ENCODE data around the gene STX18. TPM values are rescaled to one million over a fixed set of nuclear protein-coding genes. Genes with fewer than 3 reads are reported as not detected.

The STX18 gene
- polyA plus RNA-seq, 1 experiment = 27.0 TPM

DNA sequence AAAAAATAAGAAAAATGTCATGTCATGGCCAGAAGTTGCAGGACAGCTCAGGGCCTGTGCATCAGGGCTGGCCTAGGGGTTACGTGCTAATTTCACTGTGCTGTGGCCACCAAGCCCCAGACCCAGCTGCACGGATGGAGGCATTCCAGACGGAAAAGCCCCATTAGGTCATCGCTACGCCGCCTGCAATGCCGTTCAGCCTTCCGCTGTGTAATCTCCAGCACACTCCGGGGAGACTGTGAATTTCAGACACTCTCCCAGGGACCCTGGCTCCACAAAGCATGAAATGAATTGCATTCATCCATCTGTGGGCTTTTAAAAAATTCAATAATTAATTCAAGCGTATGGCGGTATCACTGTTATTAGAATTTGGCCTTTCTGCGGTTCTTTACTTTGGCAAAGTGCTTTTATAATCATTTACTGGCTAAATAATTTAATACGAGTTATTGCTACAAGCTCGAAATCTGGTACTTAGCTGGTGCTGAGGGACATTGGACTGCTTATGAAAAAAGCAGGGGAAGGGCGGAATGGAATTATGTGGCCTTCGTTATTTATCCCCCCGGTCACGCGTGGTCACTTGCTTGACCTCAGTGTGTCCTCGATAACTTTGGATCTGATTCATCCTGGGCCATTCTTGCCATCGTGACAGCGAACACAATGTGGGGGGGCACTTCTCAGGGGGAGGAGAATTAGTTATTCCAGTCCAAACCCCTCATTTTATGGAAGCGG, 164.0 kb downstream of the STX18 start:
- H3K9me3 ChIP-seq (ENCODE audit: control insufficient read depth, insufficient read depth, low read length) = no peaks in the 10 kb centered on the region
- ChIA-PET CTCF (no interaction called here), POLR2A (no interaction called here)
- H3K27me3 ChIP-seq (ENCODE audit: control insufficient read depth, insufficient read depth, low read length) = peaks cover 26% of the 10 kb centered on the region
- TF ChIP-seq, protein P1, sequence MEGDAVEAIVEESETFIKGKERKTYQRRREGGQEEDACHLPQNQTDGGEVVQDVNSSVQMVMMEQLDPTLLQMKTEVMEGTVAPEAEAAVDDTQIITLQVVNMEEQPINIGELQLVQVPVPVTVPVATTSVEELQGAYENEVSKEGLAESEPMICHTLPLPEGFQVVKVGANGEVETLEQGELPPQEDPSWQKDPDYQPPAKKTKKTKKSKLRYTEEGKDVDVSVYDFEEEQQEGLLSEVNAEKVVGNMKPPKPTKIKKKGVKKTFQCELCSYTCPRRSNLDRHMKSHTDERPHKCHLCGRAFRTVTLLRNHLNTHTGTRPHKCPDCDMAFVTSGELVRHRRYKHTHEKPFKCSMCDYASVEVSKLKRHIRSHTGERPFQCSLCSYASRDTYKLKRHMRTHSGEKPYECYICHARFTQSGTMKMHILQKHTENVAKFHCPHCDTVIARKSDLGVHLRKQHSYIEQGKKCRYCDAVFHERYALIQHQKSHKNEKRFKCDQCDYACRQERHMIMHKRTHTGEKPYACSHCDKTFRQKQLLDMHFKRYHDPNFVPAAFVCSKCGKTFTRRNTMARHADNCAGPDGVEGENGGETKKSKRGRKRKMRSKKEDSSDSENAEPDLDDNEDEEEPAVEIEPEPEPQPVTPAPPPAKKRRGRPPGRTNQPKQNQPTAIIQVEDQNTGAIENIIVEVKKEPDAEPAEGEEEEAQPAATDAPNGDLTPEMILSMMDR (IDR thresholded peaks at IDR 0.05; ENCODE audit: low read depth, low read length) = no peak
- DNase-seq (ENCODE audit: low read depth, low spot score) = no peak
- H3K4me3 ChIP-seq (ENCODE audit: low read depth, low read length) = no peak overlapping the region
- no peak overlapping the region for H3K27ac ChIP-seq (ENCODE audit: low read depth, low read length)

DNA sequence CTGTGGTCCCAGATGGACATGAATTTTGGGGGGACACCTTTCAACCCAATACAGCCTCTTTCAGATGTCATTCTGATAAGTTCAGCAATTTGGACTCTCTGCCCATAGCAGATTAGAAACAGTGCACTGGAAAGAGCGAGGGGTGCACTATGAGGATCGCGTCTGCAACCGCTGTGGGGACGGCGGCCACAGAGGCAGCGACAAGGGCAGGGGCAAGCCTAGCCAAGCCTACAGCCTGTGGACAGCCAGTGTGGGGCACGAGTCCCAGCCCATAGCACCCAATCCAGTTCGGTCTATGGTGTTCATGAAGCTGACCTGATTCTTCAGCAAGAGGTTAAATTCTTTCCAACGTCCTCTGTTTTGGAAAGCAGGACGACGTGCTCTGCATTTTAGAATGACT, 164.7 kb downstream of the STX18 start:
- no peak overlapping the region for H3K4me3 ChIP-seq (ENCODE audit: low read depth, low read length)
- no peaks in the 10 kb centered on the region for H3K9me3 ChIP-seq (ENCODE audit: control insufficient read depth, insufficient read depth, low read length)
- CTCF ChIA-PET = no interaction called here
- POLR2A ChIA-PET = no interaction called here
- TF ChIP-seq, protein P1 (IDR thresholded peaks at IDR 0.05; ENCODE audit: low read depth, low read length) = no peak
- no peak for DNase-seq (ENCODE audit: low read depth, low spot score)
- H3K27me3 ChIP-seq (ENCODE audit: control insufficient read depth, insufficient read depth, low read length) = peaks cover 22% of the 10 kb centered on the region
- no peak overlapping the region for H3K27ac ChIP-seq (ENCODE audit: low read depth, low read length)

DNA sequence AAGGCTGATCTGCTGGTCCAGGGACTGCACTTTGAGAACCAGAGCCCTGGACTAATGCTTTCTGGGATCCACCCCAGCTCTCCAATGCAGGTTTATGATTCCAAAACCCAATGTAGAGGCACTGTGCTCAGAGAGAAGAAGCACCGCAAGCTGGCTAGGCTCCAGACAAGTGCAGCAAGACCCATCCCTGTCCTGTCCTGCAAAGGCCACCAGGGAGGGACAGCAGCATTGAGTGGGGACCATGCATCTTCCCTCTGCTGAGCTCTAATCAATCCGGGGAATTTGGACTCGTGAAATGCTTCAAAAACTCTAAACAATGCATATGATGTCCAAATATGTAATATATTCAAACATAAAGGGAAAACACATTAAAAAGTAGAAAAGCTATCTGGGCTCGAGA, 165.8 kb downstream of the STX18 start:
- Histone ChIP-seq H3K27ac (ENCODE audit: low read depth, low read length) (no peak overlapping the region), H3K27me3 (ENCODE audit: control insufficient read depth, insufficient read depth, low read length) (peaks cover 28% of the 10 kb centered on the region), H3K9me3 (ENCODE audit: control insufficient read depth, insufficient read depth, low read length) (no peaks in the 10 kb centered on the region), H3K4me3 (ENCODE audit: low read depth, low read length) (no peak overlapping the region)
- DNase-seq (ENCODE audit: low read depth, low spot score) = no peak
- CTCF ChIA-PET = no interaction called here
- POLR2A ChIA-PET = interaction anchor here (0.7 kb wide), 1 partner anchor 128 kb away, joined by 6 read pairs; no protein-coding TSS in a partner anchor
- TF ChIP-seq, protein P1 (IDR thresholded peaks at IDR 0.05; ENCODE audit: low read depth, low read length) = no peak

GRCh38 chr4:4374388-4375098, 167.3 kb downstream of the STX18 start:
- H3K27me3 ChIP-seq (ENCODE audit: control insufficient read depth, insufficient read depth, low read length) = peaks cover 24% of the 10 kb centered on the region
- H3K27ac ChIP-seq (ENCODE audit: low read depth, low read length) = no peak overlapping the region
- ChIA-PET CTCF (interaction anchor here (0.7 kb wide), 1 partner anchor 82 kb away, joined by 5 read pairs; no protein-coding TSS in a partner anchor), POLR2A (no interaction called here)
- TF ChIP-seq, protein P1 (IDR thresholded peaks at IDR 0.05; ENCODE audit: low read depth, low read length) = no peak
- no peak for DNase-seq (ENCODE audit: low read depth, low spot score)
- H3K9me3 ChIP-seq (ENCODE audit: control insufficient read depth, insufficient read depth, low read length) = no peaks in the 10 kb centered on the region
- H3K4me3 ChIP-seq (ENCODE audit: low read depth, low read length) = no peak overlapping the region

Other genes starting within 250 kb of the STX18 start
- gene NSG1, start 154.9 kb downstream of the STX18 start, polyA plus RNA-seq (2011; rRNA removed) = 10.4 and 14.7 TPM in 2 replicates

Data from AG04450 (cell line).